Smooth muscle cell (in vitro differentiated cells): ENCODE data around the gene MPG. TPM values are rescaled to one million over a fixed set of nuclear protein-coding genes. Genes with fewer than 3 reads are reported as not detected.

ENCODE experiments used
- DNase-seq: peaks from one replicate; lab custom pipeline; 2025; ENCODE audit not compliant: unreplicated experiment; lab: John Stamatoyannopoulos, UW
- H2AFZ ChIP-seq: fragments of 200-600 bp; sonication (generic); 2 replicates; pipeline ENCODE4 v1.6.0; 2016; ENCODE audit warnings: antibody characterized with exemption, low read depth, mild to moderate bottlenecking
- H3F3A ChIP-seq: fragments of 200-600 bp; sonication (generic); 2 replicates; pipeline ENCODE4 v1.6.0; 2017; ENCODE audit warnings: antibody characterized with exemption, low read depth
- H3K27ac ChIP-seq: fragments of 200-600 bp; sonication (generic); 2 replicates; pipeline ENCODE4 v1.5.1; 2016; ENCODE audit warnings: low read depth, mild to moderate bottlenecking
- H3K27me3 ChIP-seq: fragments of 200-600 bp; sonication (generic); 2 replicates; pipeline ENCODE4 v1.6.1; 2016; ENCODE audit warnings: low read depth, mild to moderate bottlenecking
- H3K36me3 ChIP-seq: fragments of 200-600 bp; sonication (generic); 2 replicates; pipeline ENCODE4 v1.5.1; 2016; ENCODE audit warnings: low read depth
- H3K4me1 ChIP-seq: fragments of 200-600 bp; sonication (generic); 2 replicates; pipeline ENCODE4 v1.5.1; 2016; ENCODE audit warnings: low read depth
- H3K4me2 ChIP-seq: fragments of 200-600 bp; sonication (generic); 2 replicates; pipeline ENCODE4 v1.6.0; 2016; ENCODE audit warnings: mild to moderate bottlenecking
- H3K4me3 ChIP-seq: fragments of 200-600 bp; sonication (generic); 2 replicates; pipeline ENCODE4 v1.5.1; 2016; ENCODE audit warnings: mild to moderate bottlenecking
- H3K79me2 ChIP-seq: fragments of 200-600 bp; sonication (generic); 2 replicates; pipeline ENCODE4 v1.6.0; 2016; ENCODE audit warnings: low read depth, mild to moderate bottlenecking
- H3K9ac ChIP-seq: fragments of 200-600 bp; sonication (generic); 2 replicates; pipeline ENCODE4 v1.6.0; 2016; ENCODE audit warnings: low read depth
- H3K9me3 ChIP-seq: fragments of 200-600 bp; sonication (generic); replicated peaks from 2 replicates; pipeline ENCODE4 v1.5.1; 2016; ENCODE audit warnings: low read depth
- H4K20me1 ChIP-seq: fragments of 200-600 bp; sonication (generic); 2 replicates; pipeline ENCODE4 v1.6.0; 2016; ENCODE audit warnings: low read depth
- WGBS: methylation state at CpG from one replicate; pipeline ENCODE4 v1.1.7; 2016; ENCODE audit warnings: low lambda C conversion rate; 5-methylcytosine and 5-hydroxymethylcytosine counted together
- polyA plus RNA-seq: library from polyadenylated mRNA; unstranded; fragments of >200 nt; fragmentation: Nextera tagmentation; extraction: Ambion mirVana; gene quantifications from 2 replicates; pipeline ENCODE4 v1.2.1, GENCODE V29; 2016
- total RNA-seq: library from RNA; depleted of rRNA; stranded (reverse); fragments of >200 nt; gene quantifications from 2 replicates; pipeline ENCODE4 v1.2.3, GENCODE V29; 2014
- TF ChIP-seq, protein P1 (sequence below): fragments of 200-600 bp; sonication (generic); IDR thresholded peaks from 2 replicates; pipeline ENCODE4 v1.5.1; 2017; ENCODE audit warnings: borderline replicate concordance, mild to moderate bottlenecking, antibody characterized with exemption; ENCODE audit not compliant: insufficient read depth, poor library complexity, severe bottlenecking

MPG gene
- total and polyA plus RNA-seq, 2 experiments from 2014 or later = 84.7 to 120 TPM

DNA sequence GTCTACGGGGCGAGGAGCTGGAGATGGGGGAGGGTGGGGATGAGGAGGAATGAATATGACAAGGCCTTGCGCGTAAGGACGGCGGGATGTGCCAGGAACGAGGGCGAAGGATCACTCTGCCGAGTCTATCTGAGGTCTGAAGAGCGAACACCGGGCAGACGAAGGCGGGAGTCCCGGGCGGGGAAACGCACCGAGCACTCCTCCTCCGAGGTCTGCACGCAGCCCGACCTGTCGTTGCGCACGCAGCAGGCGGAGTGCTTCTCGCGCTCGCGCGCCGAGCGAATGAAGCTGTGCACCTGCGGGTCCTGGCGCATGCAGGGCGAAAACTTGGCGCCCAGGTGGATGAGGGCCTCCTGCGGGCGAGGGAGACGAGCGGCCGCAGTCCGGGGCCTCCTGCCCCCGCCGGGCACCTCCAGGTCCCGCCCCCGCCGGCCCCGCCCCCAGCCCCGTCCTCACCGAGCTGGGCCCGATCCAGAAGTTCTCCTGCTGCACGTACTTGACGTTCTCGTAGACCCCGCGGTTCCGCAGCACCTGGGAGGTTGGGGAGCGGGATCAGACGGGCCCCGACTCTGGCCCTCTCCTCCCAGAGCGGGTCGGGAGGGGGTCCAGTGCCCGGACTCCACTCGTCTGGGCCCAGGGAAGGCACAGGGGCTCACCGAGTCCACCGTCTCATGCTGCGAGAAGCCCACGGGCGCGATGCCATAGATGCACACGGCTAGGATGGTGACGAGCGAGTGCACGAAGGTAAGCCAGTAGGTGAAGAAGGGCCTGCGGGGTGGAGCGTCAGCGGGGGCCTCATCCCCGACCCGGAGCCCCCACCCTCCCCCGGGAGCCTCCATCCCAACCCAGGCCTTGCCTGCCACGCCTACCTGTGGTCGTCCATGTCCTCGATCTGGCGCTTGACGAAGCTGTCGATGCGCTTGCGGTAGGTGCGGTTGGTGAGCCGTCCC, 16.8 kb upstream of the MPG start:
- peaks cover 34% of the 10 kb centered on the region for H4K20me1 ChIP-seq
- H2AFZ ChIP-seq = no peak overlapping the region
- DNase-seq = no peak
- H3K79me2 ChIP-seq = peaks cover 13% of the 10 kb centered on the region
- no peaks in the 10 kb centered on the region for H3K27me3 ChIP-seq
- no peaks in the 10 kb centered on the region for H3K4me1 ChIP-seq
- 95% methylated on average over 77 of the region's 89 CpGs for WGBS
- no peak overlapping the region for H3K4me3 ChIP-seq
- no peaks in the 10 kb centered on the region for H3F3A ChIP-seq
- no peak overlapping the region for H3K4me2 ChIP-seq
- H3K36me3 ChIP-seq = no peaks in the 10 kb centered on the region
- no peak overlapping the region for H3K9ac ChIP-seq
- H3K27ac ChIP-seq = no peak overlapping the region
- TF ChIP-seq, protein P1, sequence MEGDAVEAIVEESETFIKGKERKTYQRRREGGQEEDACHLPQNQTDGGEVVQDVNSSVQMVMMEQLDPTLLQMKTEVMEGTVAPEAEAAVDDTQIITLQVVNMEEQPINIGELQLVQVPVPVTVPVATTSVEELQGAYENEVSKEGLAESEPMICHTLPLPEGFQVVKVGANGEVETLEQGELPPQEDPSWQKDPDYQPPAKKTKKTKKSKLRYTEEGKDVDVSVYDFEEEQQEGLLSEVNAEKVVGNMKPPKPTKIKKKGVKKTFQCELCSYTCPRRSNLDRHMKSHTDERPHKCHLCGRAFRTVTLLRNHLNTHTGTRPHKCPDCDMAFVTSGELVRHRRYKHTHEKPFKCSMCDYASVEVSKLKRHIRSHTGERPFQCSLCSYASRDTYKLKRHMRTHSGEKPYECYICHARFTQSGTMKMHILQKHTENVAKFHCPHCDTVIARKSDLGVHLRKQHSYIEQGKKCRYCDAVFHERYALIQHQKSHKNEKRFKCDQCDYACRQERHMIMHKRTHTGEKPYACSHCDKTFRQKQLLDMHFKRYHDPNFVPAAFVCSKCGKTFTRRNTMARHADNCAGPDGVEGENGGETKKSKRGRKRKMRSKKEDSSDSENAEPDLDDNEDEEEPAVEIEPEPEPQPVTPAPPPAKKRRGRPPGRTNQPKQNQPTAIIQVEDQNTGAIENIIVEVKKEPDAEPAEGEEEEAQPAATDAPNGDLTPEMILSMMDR = no peak
- no peaks in the 10 kb centered on the region for H3K9me3 ChIP-seq

DNA sequence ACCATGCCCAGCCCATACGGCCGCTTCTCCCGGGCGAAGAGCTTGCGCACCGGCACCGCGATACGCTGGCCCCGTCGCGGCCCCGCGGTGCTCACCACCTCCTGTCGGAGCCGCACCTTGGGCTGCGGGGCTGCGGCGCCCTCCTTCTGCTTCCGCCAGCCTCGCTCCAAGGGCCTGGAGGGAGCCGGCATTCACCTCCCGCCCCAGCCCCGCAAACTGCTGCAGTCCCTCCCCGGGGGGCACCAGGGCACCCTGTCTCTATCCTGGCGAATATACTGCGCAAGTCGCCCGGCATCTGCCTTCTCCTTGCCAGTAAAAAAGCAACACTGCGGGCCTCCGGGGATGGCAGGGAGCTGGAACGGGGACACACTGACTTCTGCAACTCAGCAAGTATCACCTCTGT, 16.1 kb upstream of the MPG start:
- WGBS = 98% methylated on average over 30 of the region's 32 CpGs
- no peaks in the 10 kb centered on the region for H3K27me3 ChIP-seq
- H3K9me3 ChIP-seq = no peaks in the 10 kb centered on the region
- TF ChIP-seq, protein P1 = no peak
- no peak overlapping the region for H2AFZ ChIP-seq
- H3K79me2 ChIP-seq = peaks cover 19% of the 10 kb centered on the region
- H3K4me3 ChIP-seq = no peak overlapping the region
- H3K27ac ChIP-seq = no peak overlapping the region
- peaks cover 40% of the 10 kb centered on the region for H4K20me1 ChIP-seq
- no peaks in the 10 kb centered on the region for H3K4me1 ChIP-seq
- no peak overlapping the region for H3K4me2 ChIP-seq
- DNase-seq = no peak
- H3K36me3 ChIP-seq = no peaks in the 10 kb centered on the region
- no peak overlapping the region for H3K9ac ChIP-seq
- no peaks in the 10 kb centered on the region for H3F3A ChIP-seq

DNA sequence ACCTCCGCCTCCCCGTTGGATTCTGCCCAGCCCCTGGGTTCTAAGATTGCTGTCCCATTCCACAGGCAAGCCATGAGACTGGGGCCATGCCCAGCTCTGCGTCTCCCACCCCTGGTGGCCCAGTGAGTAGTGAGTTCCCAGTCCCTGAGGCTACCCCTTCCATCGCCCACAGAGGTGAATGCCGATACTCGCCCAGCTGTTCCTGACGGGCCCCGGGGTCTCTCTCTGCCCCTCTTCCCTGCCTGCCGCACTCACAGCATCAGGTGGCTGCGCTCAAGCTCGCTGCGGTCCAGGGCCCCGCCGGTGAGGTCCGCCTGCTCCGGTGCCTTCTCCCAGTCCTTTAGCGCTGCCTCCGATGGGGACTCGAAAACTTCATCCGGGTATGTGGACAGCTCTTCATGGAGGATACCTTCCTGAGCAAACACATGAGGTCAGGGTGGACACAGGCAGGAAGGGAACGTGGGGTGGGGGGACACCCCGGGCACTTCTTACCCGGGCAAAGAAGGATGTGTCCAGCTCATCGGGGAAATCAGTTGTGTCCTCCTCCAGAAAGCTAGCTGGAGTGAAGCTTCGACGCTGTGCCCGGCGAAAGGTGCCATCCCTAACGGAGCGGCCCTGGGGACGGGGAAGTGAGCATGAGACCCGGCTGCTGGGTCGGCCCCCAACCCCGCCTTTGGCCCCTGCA, 15.6 kb upstream of the MPG start:
- 96% methylated on average over 34 of the region's 34 CpGs for WGBS

More for the DNA sequence above, 15.6 kb upstream of the MPG start:
- no peak overlapping the region for H3K4me2 ChIP-seq
- no peaks in the 10 kb centered on the region for H3F3A ChIP-seq
- no peaks in the 10 kb centered on the region for H3K27me3 ChIP-seq
- H4K20me1 ChIP-seq = peaks cover 46% of the 10 kb centered on the region
- no peak for DNase-seq
- TF ChIP-seq, protein P1 = no peak
- H3K9me3 ChIP-seq = no peaks in the 10 kb centered on the region
- no peak overlapping the region for H3K4me3 ChIP-seq
- no peak overlapping the region for H3K9ac ChIP-seq
- no peaks in the 10 kb centered on the region for H3K4me1 ChIP-seq
- H2AFZ ChIP-seq = no peak overlapping the region
- H3K79me2 ChIP-seq = peaks cover 24% of the 10 kb centered on the region
- H3K36me3 ChIP-seq = no peaks in the 10 kb centered on the region
- H3K27ac ChIP-seq = no peak overlapping the region
